IPS-11a (cell line): Measurements from ENCODE around the gene ERGIC3.

Source experiments
- H3K4me3 ChIP-seq: one replicate; pipeline ENCODE4 v1.5.1; 2013; ENCODE audit warnings: low read depth, low read length, control low read depth

ERGIC3 gene

GRCh38 chr20:35595901-35596300, 54.0 kb downstream of the ERGIC3 start:
- no peak overlapping the region for H3K4me3 ChIP-seq

- no peak overlapping the region for H3K4me3 ChIP-seq
Observed at GRCh38 chr20:35597186-35597585, 55.3 kb downstream of the ERGIC3 start.

GRCh38 chr20:35598476-35598875, 56.6 kb downstream of the ERGIC3 start:
- no peak overlapping the region for H3K4me3 ChIP-seq

- H3K4me3 ChIP-seq, result no peak overlapping the region
Observed at GRCh38 chr20:35598899-35599775, 57.3 kb downstream of the ERGIC3 start.

GRCh38 chr20:35599776-35600120, 57.9 kb downstream of the ERGIC3 start:
- no peak overlapping the region for H3K4me3 ChIP-seq

GRCh38 chr20:35600176-35600992, 58.5 kb downstream of the ERGIC3 start:
- H3K4me3 ChIP-seq, result peak overlapping the region; percentile 35

GRCh38 chr20:35600993-35601973, 59.4 kb downstream of the ERGIC3 start:
- H3K4me3 ChIP-seq, result peak overlapping the region; percentile 35

- peak overlapping the region; percentile 35 for H3K4me3 ChIP-seq
Observed at GRCh38 chr20:35601990-35602389, 60.1 kb downstream of the ERGIC3 start.

- no peak overlapping the region for H3K4me3 ChIP-seq
Observed at GRCh38 chr20:35602851-35603495, 61.1 kb downstream of the ERGIC3 start.

- no peak overlapping the region for H3K4me3 ChIP-seq
Observed at GRCh38 chr20:35603695-35604448, 62.0 kb downstream of the ERGIC3 start.

GRCh38 chr20:35604449-35604747, 62.5 kb downstream of the ERGIC3 start:
- H3K4me3 ChIP-seq, result no peak overlapping the region

GRCh38 chr20:35606127-35606526, 64.2 kb downstream of the ERGIC3 start:
- no peak overlapping the region for H3K4me3 ChIP-seq
